Hematopoietic multipotent progenitor cell treated with erythropoietin and hydrocortisone succinate and interleukin-3 and kit ligand, for 4 days (in vitro differentiated cells): ENCODE data around the gene MFAP3.
"Not testable (repeated sequence)": the region's sequence is repeated elsewhere in the genome, so short reads cannot be mapped to it uniquely, and the experiment has no call there.

Experiments used
- DNase-seq: peaks from one replicate; pipeline ENCODE4 v3.0.0-alpha.2; 2015

MFAP3 gene

DNA sequence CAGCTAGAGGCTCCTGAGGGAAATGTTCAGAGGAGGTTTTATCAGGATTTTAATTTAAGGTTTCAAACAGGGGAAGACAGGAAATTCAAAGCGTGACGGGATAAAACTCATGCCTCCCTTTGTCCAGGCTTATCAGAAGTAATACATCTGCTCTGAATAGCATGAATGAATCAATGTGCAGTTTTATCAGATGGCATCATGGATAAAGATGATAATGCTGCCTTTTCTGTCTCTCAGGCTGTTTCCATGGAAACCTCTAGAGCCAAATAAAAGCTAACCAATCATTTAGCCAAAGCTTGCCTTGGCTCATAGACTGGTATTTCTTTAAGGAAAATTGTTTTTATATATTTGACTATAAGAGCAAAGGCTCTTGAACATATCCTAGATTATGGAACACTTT lies 16.4 kb downstream of the MFAP3 start:
- no peak for DNase-seq

DNA sequence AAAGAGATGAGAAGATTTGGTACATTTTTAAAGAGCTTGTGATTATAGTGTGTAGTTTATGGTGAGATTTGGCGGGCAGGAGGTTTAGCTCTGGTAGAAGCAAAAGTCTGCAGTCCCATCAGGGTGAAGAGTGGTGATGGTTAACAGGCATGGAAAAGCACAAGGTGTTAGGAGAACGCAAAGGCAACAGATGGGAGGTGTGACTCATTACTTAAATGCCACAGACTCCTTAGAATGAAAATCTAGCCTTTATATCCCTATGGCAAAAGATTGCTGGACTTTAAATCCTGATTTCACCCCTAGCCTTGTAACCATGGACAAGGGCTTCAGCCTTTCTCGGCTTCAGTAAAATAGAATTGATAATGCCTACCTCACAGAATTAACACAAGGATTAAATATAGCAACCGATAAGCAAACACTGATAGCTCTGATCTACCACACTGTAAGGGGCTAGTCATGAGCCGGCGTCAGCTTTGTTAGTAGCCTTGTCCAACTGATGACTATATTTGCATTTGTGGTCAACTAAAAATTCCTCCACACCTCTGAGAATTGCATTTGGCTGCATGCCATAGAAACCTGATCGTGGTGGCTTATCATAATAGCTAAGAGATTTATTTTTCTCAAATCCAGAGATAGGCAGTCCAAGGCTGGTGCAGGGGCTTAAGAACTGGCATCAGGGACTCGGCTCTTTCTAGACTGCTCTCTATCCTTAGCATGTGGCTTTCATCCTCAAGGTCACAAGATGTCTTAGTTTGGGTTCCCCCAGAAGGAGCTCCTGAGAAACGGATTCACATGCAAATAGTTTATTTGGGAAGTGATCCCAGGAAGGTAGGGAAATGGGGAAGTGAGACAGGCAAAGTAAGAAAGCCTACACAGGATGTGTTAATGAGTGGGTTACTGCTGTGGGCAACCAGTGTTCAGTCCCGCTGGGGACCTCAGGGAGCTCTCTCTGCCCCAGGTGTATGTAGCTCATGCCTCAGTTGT lies 19.6 kb downstream of the MFAP3 start:
- no peak for DNase-seq

DNA sequence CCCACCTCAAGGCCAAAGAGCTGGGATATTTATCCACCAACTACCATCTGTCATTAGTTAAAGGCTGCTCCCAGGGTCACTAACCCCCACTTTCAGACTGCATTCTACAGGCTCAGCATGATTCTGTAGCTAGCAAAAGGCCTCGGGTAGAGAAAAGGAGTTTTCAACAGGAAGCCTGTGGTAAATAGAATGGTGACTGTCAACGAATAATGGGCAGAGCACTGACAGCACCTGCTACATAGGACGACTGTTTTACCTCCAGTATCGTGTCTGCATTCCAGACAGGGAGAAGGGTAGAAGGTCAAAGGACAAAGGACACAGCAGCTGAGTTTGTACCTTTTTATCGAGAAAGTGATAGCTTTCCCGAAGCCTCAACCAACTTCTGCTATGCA lies 20.3 kb downstream of the MFAP3 start:
- no peak for DNase-seq

DNA sequence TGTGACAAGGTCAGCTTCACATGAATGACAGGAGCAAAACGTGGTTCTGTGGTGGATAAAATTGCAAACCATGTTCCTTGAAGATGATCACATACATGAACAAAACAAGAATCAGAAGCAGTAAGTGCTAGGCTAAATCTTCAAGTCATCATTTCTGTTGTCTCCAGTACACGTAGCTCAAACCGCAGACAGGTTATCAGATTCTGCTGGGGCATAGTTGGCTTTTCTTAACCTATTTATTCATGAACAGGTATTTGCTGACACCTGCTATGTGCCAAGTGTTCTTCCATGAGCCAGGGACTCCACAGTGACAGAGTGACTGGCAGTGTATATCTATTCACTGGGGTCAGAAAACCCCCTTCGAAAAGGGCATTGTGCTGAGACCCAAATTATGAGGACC lies 20.8 kb downstream of the MFAP3 start:
- no peak for DNase-seq

DNA sequence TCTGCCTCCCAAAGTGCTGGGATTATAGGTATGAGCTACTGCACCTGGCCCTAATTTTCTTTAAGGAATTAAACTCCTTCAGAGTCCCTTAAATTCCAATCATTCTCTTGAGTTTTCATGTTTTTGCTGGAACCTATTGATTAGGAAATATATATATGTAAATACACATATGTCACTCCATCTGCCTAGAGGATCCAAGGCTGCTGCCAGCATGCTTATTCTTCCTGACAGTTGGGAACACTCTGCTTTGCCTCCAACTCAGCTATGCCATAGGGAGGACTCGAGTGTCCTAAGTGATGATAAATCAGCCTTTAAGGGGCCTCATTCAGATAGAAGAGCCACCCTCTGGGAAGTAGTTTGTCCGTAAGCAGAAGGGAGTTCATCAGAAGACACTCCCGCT lies 21.8 kb downstream of the MFAP3 start:
- no peak for DNase-seq

DNA sequence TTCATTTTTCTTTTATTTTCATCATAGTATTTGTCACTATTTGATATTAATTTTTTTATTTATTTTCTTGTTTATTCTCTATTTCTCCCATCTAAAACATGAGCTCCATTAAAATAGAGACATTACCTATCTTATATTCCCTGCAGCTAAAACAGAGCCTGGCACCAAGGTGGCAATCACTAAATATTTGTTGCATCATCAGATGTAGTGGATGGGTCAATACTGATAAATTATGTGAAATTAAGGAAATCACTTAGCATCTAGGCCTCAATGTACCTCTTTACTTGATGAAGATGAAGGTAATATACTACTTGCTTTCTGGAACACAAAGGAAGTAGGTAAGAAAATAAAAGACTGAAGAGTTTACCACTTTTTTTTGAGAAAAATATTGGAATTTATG lies 24.6 kb downstream of the MFAP3 start:
- DNase-seq: no peak

DNA sequence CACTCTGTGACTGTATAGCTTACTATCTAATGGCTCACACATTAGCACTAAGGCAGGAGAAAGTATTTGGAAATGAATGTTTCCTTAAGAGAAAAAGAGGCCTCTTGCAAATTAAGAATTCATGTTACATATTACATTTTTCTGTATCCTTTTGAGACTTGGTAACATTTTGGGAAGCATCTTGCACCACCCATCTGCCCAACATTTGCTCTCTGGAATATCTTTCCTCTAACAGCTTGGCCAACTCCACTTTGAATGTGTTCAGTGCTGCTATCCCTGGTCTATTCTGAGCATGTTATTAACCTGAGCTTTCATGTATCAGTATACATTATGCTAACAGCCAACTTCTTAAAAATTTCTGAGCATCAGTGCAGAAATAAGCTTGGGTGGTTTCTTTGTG lies 27.2 kb downstream of the MFAP3 start:
- DNase-seq: no peak

DNA sequence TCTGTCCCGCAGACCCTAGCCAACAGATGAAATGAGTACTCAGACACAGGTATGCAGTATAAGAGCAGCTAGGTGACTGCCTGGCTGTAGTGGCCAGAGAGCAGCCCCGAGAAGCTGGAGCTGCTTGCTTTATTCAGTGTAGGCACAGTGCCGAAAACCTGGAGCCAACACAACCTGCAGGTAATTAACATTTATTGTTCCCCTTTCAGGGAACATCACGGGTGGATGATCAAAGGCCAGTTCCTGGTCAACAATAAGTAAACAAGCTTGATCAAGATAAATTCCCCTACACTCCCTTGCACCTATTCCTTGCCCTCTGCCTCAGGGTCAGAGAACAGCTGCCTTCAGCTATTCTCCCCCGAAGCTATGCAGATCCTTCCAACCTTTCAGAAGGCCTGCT lies 31.1 kb downstream of the MFAP3 start:
- DNase-seq: not testable (repeated sequence)

DNA sequence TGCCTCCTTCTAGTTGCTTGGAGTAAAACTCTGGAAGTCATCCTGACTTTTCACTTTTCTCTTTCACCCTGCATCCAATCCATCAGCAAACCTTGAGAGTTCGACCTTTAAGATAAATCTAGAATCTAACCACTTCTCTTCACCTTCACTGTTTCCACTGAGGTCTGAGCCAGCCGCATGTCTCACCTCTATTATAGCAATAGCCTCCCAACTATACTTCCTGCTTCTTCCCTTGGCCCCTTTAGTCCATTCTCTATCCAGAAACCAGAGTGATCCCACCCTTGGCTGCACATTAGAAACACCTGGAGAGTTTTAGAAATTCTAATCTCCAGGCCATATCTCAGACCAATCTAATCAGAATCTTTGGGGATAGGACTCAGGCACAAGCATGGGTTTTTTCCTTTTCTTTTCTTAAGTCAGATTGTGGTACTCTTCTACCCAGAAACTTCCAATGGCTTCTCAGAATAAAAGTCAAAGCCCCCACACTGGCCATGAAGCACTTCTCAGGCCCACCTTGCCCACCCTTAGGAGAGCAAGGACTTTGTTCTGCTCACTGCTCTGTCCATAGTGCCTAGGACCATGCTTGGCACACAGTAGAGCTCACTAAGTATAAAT lies 33.1 kb downstream of the MFAP3 start:
- DNase-seq: no peak

DNA sequence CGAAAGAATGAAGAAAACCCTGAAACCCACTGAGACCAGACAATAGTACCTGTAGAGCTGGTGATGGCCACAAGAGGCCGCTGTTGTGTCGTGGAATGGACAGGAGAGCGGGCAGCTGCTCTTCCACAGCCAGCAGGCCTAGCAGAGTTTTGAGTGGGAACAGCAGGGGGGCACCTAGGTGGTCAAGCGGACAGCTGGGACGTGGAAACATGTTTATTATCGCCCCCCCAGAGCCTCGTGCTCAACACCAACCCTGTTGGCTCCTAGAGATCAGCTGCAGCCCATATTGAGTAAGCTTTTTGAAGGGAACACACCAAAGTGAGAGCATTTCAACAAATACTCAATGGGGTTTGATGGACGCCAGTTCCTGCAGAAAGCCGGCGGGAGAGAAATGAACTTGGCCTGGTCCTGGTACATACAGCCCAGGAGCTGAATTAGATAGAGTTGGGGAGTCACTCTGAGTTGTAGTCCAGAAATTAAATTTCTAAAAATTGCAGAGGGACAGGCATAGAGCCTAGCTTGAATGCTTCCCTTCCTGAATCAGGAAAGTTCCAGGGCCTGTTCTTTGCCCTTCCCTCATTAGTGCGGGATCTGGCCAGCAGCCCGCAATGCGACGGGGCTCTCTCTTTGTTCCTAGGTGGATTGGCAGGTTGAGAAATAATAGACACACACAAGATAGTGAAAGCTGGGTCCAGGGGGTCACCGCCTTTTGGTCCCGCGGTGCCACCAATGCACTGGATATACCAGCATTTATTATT lies 33.8 kb downstream of the MFAP3 start:
- DNase-seq: peak; percentile 90

DNA sequence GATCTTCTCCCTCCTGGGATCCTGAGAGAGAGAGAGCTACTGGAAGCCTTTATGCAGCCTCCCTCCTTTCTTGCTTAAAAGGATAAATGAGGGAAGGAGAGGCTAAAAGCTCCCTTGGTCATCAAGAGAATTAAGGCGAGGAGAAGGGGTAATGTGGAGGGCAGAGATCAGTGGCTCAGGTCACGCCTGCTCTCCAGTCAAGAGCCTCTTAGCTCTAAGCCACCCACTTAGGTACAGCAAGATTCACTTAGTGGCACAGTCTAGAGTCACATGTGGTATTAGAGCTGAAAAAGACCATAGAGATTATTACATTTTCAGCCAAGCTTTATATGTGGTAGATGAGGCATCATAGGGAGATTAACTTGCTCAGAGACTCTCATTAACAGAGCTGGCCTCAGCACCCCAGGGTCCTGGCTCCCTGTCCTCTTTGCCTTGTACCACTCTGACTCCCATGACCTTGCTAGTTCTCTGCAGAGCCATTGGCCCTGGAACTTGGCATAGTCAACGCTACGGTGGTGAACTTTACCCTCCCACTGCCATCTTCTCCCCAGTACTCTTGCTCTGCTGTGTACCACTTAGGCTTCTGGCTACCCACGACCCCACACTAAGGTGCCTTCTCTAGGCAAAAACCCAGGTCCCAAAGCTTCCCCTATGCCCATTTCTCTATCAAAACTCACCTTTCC lies 37.6 kb downstream of the MFAP3 start:
- no peak for DNase-seq

DNA sequence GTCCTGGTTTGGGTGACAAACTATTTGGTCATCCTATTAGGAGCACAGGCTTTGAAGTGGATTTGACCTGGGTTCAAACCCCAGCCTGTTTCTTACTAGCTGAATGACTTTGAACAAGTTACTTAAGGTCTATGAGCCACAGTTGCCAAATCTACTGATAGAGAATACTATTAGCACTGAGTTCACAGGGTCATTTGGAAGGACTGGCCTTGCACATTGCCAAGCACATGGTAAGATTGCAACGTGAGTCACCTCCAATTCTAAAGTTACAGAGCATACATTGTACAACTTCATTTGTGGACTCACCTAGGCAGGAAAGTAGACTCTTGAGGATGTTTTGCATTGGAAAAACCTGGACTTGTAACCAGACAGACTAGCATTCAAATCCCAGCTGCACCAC lies 38.9 kb downstream of the MFAP3 start:
- no peak for DNase-seq

DNA sequence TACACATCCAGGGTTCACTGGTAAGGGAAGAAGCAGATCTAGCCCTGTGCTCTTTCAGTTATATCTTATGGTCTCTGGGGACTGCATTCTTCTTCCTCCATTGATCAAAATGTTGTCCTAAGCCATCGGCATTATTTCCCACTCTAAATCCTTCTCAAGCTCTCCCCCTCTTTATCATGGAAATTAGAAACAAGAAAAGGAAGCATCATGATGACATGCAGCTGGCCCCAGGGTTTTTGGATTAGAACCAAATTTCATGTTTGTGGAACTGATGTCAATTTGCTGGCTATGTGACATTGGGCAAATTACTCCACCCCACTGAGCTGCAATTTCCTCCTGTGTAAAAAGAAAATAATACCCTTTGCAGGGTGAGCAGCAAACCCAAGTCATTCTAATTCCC lies 39.5 kb downstream of the MFAP3 start:
- DNase-seq: peak; percentile 19

DNA sequence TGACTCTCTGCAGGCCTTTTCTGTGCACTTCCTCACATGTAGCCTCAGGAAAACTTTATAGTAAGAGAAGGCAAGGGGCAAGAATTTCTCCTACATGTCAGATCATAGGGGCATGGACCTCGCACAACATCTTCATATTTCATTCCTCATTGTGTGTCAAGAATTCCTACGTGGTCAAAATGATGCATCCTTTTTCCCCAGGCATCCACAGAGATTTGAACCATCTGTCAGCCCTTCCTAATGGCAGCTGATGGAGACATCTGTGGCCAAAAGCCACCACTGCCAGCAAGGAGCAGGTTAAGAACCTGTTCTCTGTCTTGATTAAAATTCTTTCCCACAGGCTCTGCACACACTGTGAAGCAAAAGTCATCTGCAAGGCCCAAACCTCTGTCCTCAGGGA lies 42.5 kb downstream of the MFAP3 start:
- no peak for DNase-seq

DNA sequence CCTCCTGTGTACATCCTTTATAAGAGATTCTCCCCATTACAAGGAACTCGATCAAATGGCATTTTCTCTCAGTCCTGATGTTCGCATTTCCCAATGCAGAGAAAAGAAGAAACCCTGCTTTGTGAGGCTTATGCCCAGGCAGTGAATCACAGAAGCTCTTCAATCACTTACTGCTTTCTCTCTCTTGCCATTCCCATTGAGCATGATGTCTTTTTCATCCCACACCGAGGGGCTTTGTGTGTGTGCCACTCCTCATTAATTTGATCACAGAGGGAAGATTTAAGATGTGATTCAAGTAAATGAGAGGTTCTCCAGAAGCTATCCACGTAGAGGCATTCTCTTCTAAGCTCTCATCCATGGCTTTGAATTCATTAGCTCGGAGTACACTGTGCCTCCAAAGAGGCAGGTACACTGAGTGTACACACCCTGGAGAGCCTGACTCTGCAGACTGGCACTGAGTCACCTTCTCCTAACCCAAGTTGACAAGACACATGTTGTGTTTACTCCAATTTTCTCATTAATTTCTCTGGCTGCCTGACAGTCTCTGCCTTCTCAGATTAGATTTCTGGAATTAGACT lies 45.4 kb downstream of the MFAP3 start:
- no peak for DNase-seq

DNA sequence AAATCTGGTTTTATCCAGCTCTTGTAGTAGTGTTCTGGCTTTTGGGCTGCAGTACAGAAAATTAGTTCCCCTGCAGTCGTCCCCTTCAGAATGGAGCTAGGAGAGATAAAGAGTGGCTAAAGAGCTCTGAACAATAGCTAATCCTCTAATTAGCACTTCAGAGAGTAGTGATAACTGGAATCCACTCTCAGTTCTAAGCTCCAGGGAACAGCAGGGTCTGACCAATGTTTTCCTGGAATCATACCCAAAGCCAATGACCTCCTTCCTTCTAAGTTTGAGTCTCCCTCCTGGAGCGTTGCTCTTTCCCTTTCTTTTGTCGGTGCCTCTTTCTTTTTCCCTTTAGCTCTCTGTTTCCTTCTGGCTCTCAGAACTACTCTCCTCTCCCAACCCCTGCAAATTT lies 47.4 kb downstream of the MFAP3 start:
- DNase-seq: no peak

DNA sequence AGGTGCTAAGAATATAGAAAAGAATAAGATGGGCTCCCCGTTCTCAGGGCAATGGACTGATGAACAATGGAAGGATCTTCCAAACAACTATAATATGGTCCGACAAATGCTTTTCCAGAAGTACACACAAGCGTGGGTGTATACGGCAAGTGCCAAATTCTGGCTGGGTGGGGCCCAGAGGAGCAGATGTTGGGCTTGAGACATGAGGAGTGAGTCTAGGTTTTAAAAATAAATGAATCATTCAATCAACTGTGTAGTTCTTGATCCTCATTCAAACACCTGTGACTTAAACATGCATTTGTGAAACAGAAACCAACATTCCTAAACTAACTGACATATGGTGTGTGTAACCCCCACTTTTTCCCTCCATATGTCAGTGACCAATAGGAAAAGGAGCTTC lies 47.9 kb downstream of the MFAP3 start:
- DNase-seq: no peak

DNA sequence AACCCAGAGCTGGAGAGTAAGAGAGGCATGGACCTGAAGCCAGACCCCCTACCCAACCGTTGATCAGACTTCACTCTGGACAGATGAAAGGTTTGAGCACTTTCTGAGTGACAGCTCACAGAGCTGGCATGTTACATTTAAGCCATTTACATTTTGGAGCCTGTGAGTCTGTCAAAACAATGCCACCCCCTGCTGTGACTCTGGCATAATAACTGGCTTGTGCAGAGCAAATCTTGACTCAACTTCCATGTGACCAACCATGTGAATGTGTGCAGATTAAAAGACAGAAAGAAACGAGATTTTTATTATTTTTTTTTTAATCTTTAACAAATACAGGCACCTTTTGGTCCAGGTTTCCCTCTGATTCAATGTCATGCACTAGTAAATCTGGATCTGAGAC lies 48.5 kb downstream of the MFAP3 start:
- no peak for DNase-seq

DNA sequence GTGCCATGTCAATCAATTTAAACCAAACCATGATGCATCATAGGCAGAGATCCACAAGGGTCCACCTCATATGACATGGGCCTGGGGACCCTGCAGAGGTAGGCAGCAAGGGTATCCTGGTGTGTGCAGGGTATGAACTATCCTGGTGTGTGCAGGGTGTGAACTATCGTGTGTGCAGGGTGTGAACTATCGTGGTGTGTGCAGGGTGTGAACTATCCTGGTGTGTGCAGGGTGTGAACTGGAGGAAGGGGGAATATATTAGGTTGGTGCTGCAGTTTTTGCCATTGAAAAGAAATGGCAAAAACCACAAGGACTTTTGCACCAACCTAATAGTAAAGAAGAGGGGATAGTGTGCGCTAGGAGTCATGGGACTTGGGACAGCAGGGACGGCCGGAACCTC lies 50.0 kb downstream of the MFAP3 start:
- DNase-seq: no peak

DNA sequence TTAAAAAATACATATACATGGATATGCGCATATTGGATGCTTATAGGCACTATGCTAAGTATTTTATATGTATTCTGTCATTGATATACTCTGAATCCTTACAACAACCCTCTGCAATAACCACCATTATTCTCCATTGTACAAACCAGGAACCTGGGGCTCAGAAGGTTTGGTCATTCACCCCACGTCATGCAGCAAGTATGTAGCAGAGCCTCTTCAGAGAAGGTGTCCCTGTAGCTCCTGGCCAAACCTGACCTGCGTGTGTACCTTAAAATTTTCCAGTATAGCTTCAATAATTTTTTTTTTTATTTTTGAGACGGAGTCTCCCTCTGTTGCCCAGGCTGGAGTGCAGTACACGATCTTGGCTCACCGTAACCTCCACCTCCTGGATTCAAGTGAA lies 51.9 kb downstream of the MFAP3 start:
- DNase-seq: no peak

DNA sequence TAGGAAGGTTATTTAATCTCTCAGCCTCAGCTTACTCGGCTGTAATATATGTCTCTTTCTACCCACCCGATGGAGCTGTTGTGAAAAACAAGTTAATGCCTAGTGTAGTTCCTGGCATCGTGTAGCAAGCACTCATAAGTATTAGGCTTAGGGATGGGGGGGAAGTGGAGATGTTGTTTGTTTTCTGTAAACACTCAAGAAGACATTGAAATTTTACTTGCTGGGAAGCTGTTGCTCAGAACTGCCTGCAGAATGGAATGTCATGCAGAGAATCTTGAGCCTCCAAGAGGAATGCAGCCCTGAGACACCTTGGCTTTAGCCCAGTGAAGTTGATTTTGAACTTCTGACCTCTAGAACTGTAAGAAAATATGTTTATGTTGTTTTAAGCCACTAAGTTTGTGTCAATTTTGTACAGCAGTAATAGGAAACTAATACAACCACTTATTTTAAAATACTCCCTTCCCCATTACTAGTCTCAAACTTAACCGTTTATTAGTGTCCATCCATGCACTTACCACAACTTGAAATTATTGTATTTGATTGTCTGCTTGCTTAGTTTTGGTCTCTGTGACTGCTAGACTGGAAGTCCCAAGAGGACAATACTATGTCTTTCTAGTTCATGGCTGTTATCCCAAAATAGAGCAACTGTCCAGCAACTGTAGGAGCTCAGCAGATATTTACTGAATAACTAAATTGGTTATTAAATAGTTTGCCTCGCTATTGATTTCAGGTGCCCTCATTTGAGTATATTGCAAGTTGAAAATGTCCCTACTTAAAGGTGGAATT lies 53.8 kb downstream of the MFAP3 start:
- no peak for DNase-seq

DNA sequence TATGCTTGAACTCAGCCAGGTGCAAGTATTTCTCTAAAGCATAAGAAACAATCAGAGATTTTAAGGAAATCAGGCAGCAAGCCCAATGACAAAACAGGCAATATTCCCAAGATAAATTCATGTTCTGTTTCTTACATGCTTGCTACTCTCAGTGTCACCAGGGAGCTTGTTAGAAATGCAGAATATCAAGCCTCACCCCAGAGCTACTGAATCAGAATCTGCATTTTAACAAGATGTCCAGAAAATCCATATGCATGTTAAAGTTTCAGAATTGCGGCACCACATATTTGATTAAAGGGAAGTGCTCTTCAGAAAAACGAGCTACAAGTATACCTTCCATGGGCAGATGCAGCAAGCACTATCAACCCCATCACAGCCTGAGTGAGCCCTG lies 54.4 kb downstream of the MFAP3 start:
- no peak for DNase-seq
